Measurements from ENCODE around the gene GALNT9. TPM values are rescaled to one million over a fixed set of nuclear protein-coding genes. Genes with fewer than 3 reads are reported as not detected.

Gene GALNT9
- total RNA-seq, 1 experiment from 2014 or later = 0.54 TPM

DNA sequence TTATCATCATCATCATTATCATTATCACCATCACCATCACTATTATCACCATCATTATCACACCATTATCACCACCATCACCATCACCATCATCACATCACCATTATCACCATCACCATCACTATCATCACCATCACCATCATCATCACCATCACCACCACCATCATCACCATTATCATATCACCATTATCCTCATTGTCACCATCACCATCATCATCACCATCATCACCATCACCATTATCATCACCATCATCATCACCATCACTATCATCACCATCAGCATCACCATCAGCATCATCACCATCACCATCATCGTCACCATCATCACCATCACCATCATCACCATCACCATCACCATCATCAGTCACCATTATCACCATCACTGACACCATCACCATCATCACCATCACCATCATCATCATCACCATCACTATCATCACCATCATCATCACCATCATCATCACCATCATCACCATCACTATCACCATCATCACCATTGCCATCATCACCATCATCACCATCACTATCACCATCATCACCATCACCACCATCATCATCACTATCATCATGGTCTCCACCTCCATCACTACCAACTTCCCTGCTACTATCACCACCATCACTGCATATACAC lies 20.2 kb upstream of the GALNT9 start:
- CTCF ChIA-PET = no interaction called here
- Mint-ChIP-seq H3K36me3 (ENCODE audit: insufficient read depth, unreplicated experiment) (no peaks in the 10 kb centered on the region), H3K9me3 (ENCODE audit: low read depth, unreplicated experiment) (no peaks in the 10 kb centered on the region), H3K4me3 (ENCODE audit: low read depth, unreplicated experiment) (no peak overlapping the region), H3K27me3 (ENCODE audit: unreplicated experiment) (peaks cover 17% of the 10 kb centered on the region), H3K4me1 (ENCODE audit: low read depth, unreplicated experiment) (no peaks in the 10 kb centered on the region), H3K27ac (ENCODE audit: unreplicated experiment) (no peak overlapping the region)
- BruUV-seq (replicated peaks) = no TSS peak
- intact Hi-C loops (cut with micrococcal nuclease; ENCODE audit: unreplicated experiment) = no loop called here
- TF ChIP-seq, protein P1, sequence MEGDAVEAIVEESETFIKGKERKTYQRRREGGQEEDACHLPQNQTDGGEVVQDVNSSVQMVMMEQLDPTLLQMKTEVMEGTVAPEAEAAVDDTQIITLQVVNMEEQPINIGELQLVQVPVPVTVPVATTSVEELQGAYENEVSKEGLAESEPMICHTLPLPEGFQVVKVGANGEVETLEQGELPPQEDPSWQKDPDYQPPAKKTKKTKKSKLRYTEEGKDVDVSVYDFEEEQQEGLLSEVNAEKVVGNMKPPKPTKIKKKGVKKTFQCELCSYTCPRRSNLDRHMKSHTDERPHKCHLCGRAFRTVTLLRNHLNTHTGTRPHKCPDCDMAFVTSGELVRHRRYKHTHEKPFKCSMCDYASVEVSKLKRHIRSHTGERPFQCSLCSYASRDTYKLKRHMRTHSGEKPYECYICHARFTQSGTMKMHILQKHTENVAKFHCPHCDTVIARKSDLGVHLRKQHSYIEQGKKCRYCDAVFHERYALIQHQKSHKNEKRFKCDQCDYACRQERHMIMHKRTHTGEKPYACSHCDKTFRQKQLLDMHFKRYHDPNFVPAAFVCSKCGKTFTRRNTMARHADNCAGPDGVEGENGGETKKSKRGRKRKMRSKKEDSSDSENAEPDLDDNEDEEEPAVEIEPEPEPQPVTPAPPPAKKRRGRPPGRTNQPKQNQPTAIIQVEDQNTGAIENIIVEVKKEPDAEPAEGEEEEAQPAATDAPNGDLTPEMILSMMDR (IDR thresholded peaks at IDR 0.05; ENCODE audit: unreplicated experiment) = no peak
- no peak for DNase-seq

DNA sequence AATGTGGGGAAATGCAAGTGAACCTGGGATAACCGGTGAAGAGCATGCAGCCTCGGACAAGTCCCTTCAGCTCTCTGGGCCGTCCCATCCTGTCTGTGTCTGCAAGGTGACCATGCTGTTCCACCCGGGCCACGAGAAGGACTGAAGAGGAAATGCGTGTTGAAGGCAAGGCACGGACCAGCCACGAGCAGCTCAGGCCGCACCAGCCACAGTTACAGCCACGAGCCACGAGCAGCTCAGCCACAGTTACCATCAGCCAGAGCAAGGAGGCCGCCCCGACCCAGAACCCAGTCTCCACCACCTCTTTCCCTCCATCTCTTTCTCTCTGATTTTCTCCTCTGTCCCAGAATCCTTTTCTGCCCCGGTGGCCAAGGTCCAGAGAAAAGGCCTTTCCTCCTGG lies 18.8 kb upstream of the GALNT9 start:
- H3K27ac Mint-ChIP-seq (ENCODE audit: unreplicated experiment) = no peak overlapping the region
- peaks cover 31% of the 10 kb centered on the region for H3K27me3 Mint-ChIP-seq (ENCODE audit: unreplicated experiment)
- H3K9me3 Mint-ChIP-seq (ENCODE audit: low read depth, unreplicated experiment) = no peaks in the 10 kb centered on the region
- BruUV-seq (replicated peaks) = no TSS peak
- no peak overlapping the region for H3K4me3 Mint-ChIP-seq (ENCODE audit: low read depth, unreplicated experiment)
- intact Hi-C loops (cut with micrococcal nuclease; ENCODE audit: unreplicated experiment) = no loop called here
- no peaks in the 10 kb centered on the region for H3K4me1 Mint-ChIP-seq (ENCODE audit: low read depth, unreplicated experiment)
- CTCF ChIA-PET = interaction anchor here (0.6 kb wide), 1 partner anchor 294 kb away, joined by 3 read pairs; no protein-coding TSS in a partner anchor
- no peaks in the 10 kb centered on the region for H3K36me3 Mint-ChIP-seq (ENCODE audit: insufficient read depth, unreplicated experiment)
- DNase-seq = no peak
- TF ChIP-seq, protein P1 (IDR thresholded peaks at IDR 0.05; ENCODE audit: unreplicated experiment) = no peak

DNA sequence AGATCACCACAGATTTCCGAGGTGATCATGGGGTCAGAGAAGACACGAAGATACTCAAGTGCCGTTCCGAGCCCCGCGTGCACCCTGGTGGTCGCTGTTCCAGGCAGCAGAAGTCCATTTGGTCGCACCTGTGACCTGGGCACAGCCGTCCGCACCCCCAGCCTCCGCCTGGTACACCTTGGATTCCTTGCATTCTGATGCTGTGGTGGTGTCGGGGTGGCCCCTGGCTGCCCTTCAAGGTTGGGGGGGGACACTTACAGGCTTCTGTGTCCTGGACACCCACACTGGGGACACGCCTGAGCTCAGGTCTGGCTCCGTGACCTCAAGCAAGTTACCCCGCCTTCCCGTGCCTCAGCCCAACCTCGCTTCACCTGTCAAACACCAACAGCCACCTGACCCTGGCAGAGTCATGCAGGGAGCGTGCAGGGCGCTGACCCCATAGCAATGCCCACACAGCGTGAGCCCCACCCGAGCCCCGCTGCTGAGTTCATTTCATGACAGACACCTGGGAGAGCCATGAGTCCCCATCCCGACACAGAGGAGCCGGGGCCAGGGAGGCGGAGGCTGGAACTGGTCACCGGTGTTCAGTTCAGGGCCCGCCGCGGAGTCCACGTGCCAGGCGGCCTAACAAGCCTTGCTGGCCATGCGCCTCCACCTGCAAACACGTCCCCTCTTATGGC lies 17.9 kb upstream of the GALNT9 start:
- intact Hi-C loops (cut with micrococcal nuclease; ENCODE audit: unreplicated experiment) = no loop called here
- peaks cover 40% of the 10 kb centered on the region for H3K27me3 Mint-ChIP-seq (ENCODE audit: unreplicated experiment)
- CTCF ChIA-PET = no interaction called here

DNA sequence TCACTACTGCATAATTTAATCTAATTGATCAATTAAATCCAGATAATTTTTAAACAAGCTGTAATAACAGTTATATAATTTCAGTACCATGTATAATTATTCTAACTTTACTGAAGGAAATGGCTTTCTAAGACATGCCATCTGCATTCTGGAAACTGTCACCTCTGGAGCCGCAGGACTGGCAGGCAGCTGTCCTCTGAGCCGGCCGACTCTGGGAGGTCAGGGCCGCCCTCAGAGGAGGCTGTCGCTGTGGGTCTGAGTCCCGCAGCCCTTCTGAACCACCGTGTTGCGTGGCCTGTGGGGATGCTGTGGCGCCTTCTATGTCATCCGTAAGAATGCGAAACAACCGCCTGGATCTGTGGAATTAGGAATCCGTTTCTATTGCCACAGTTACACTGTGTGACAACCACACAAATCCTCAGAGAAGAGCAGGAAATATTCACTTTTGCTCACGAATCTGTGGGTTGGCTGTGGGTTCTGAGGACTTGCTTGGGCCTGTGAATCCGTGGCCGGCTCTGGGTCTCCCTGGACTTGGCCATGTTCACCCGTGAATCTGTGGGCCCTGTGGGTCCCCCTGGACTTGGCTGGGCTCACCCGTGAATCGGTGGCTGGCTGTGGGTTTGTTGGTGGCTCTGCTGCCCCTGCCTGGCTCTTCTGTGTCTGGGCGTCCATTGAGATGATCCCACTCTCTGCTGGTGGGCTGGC lies 17.2 kb upstream of the GALNT9 start:
- intact Hi-C loops (cut with micrococcal nuclease; ENCODE audit: unreplicated experiment) = no loop called here
- BruUV-seq (replicated peaks) = no TSS peak
- Mint-ChIP-seq H3K9me3 (ENCODE audit: low read depth, unreplicated experiment) (no peaks in the 10 kb centered on the region), H3K36me3 (ENCODE audit: insufficient read depth, unreplicated experiment) (no peaks in the 10 kb centered on the region), H3K27me3 (ENCODE audit: unreplicated experiment) (peaks cover 47% of the 10 kb centered on the region), H3K4me3 (ENCODE audit: low read depth, unreplicated experiment) (no peak overlapping the region), H3K4me1 (ENCODE audit: low read depth, unreplicated experiment) (no peaks in the 10 kb centered on the region), H3K27ac (ENCODE audit: unreplicated experiment) (no peak overlapping the region)
- no peak for DNase-seq
- CTCF ChIA-PET = no interaction called here
- TF ChIP-seq, protein P1 (IDR thresholded peaks at IDR 0.05; ENCODE audit: unreplicated experiment) = no peak

More for the DNA sequence above, 17.9 kb upstream of the GALNT9 start:
- TF ChIP-seq, protein P1 (IDR thresholded peaks at IDR 0.05; ENCODE audit: unreplicated experiment) = no peak
- H3K27ac Mint-ChIP-seq (ENCODE audit: unreplicated experiment) = no peak overlapping the region
- no peaks in the 10 kb centered on the region for H3K36me3 Mint-ChIP-seq (ENCODE audit: insufficient read depth, unreplicated experiment)
- BruUV-seq (replicated peaks) = no TSS peak
- no peaks in the 10 kb centered on the region for H3K9me3 Mint-ChIP-seq (ENCODE audit: low read depth, unreplicated experiment)
- H3K4me3 Mint-ChIP-seq (ENCODE audit: low read depth, unreplicated experiment) = no peak overlapping the region
- no peak for DNase-seq
- H3K4me1 Mint-ChIP-seq (ENCODE audit: low read depth, unreplicated experiment) = no peaks in the 10 kb centered on the region

Measured in Calu3 (cell line).